ENCODE data around the gene IL1R2. TPM values are rescaled to one million over a fixed set of nuclear protein-coding genes. Genes with fewer than 3 reads are reported as not detected.
A peak's percentile ranks its signal among the peaks of the same experiment; 100 is the strongest.

Gene IL1R2
- total and polyA plus RNA-seq, 2 of the 13 experiments (the other 11 are each of a cell fraction or from before 2014, with no cell fraction given): 3.6 to 7.3 TPM

DNA sequence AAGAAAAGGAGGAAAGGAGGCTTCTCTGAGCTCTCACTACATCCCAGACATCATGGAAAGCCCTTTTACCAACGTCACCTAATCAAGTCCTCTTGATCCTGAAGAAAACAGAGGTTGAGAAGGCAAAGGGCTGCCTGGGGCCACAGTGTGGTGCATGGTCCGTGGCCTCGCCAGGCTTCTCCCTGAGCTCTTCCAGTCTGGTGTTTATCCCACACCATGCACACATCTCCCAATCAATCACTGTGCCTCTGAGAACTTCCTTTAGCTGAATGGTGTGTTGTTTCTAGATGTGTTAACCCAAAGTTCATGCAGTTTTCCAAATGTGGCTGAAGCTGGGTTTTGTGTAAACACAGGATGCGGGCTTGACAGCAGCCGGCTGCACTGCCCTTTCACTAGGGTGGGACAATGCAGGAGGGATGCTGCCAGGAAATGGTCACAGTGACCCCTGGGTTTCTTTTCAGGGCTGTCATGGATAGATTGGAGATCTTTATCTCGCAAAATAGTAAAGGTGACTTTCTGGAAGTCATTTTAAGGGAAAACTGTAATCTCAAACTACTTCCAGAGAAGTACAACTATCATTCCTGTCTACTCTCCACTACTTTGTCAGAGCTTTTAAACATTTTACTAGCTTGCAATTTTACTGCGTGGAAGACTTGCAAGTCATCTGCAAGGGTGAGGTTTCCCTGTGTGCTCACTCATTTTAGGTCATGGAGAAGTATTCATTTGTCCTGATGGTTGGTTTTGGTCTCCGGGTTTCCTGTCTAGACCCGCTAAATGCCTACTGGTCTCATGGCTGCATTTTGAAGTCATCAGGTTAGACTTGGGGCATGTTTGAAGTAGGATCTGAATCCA, 54.6 kb downstream of the IL1R2 start (continued):
- no peak for TF ChIP-seq HNRNPUL1 (IDR thresholded peaks at IDR 0.05; ENCODE audit: low read depth, low read length)
- no peak for TF ChIP-seq ZFP82 (CRISPR knock-in tag; IDR thresholded peaks at IDR 0.05; ENCODE audit: borderline replicate concordance)
- peak; percentile 98 for TF ChIP-seq HOXA5 (CRISPR knock-in tag; IDR thresholded peaks at IDR 0.05)
- no peak for TF ChIP-seq ZNF781 (CRISPR knock-in tag; IDR thresholded peaks at IDR 0.05; ENCODE audit: borderline replicate concordance, not compliant biosample characterization)
- TF ChIP-seq, protein P1, sequence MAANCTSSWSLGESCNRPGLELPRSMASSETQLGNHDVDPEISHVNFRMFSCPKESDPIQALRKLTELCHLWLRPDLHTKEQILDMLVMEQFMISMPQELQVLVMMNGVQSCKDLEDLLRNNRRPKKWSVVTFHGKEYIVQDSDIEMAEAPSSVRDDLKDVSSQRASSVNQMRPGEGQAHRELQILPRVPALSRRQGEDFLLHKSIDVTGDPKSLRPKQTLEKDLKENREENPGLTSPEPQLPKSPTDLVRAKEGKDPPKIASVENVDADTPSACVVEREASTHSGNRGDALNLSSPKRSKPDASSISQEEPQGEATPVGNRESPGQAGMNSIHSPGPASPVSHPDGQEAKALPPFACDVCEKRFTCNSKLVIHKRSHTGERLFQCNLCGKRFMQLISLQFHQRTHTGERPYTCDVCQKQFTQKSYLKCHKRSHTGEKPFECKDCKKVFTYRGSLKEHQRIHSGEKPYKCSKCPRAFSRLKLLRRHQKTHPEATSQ (CRISPR knock-in tag; IDR thresholded peaks at IDR 0.05; ENCODE audit: borderline replicate concordance): peak; percentile 81; the same call in 1 of the 2 replicates
- TF ChIP-seq NR1H2 (CRISPR knock-in tag; IDR thresholded peaks at IDR 0.05; ENCODE audit: borderline replicate concordance, low read depth): no peak
- TF ChIP-seq, protein P2, sequence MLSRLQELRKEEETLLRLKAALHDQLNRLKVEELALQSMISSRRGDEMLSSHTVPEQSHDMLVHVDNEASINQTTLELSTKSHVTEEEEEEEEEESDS (CRISPR knock-in tag; IDR thresholded peaks at IDR 0.05; ENCODE audit: borderline replicate concordance): peak; percentile 33; the same call in 1 of the 2 replicates
- TF ChIP-seq NFKB2 (CRISPR knock-in tag; IDR thresholded peaks at IDR 0.05; ENCODE audit: borderline replicate concordance): peak; percentile 89; the same call in 1 of the 2 replicates
- TF ChIP-seq, protein P3, sequence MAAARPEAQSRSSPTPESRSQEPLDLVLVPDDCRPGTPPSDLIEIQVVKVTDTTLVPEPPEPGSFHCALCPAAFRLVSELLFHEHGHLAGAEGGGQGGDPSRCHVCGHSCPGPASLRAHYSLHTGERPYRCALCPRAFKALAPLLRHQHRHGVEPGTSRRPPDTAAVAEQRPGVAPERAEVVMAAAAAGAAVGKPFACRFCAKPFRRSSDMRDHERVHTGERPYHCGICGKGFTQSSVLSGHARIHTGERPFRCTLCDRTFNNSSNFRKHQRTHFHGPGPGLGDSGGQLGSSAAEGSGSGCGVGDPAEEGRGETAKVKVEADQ (CRISPR knock-in tag; IDR thresholded peaks at IDR 0.05; ENCODE audit: borderline replicate concordance): peak; percentile 83
- TF ChIP-seq ZNF652 (CRISPR knock-in tag; IDR thresholded peaks at IDR 0.05; ENCODE audit: borderline replicate concordance, low read depth): peak; percentile 84
- TF ChIP-seq, protein P4, sequence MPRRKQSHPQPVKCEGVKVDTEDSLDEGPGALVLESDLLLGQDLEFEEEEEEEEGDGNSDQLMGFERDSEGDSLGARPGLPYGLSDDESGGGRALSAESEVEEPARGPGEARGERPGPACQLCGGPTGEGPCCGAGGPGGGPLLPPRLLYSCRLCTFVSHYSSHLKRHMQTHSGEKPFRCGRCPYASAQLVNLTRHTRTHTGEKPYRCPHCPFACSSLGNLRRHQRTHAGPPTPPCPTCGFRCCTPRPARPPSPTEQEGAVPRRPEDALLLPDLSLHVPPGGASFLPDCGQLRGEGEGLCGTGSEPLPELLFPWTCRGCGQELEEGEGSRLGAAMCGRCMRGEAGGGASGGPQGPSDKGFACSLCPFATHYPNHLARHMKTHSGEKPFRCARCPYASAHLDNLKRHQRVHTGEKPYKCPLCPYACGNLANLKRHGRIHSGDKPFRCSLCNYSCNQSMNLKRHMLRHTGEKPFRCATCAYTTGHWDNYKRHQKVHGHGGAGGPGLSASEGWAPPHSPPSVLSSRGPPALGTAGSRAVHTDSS (CRISPR knock-in tag; conservative IDR thresholded peaks at IDR 0.05): no peak
- TF ChIP-seq SMAD1 (CRISPR knock-in tag; IDR thresholded peaks at IDR 0.05; ENCODE audit: borderline replicate concordance, low read depth): peak; percentile 65
- no peak for TF ChIP-seq TRIM24 (CRISPR knock-in tag; IDR thresholded peaks at IDR 0.05)
- TF ChIP-seq, protein P5, sequence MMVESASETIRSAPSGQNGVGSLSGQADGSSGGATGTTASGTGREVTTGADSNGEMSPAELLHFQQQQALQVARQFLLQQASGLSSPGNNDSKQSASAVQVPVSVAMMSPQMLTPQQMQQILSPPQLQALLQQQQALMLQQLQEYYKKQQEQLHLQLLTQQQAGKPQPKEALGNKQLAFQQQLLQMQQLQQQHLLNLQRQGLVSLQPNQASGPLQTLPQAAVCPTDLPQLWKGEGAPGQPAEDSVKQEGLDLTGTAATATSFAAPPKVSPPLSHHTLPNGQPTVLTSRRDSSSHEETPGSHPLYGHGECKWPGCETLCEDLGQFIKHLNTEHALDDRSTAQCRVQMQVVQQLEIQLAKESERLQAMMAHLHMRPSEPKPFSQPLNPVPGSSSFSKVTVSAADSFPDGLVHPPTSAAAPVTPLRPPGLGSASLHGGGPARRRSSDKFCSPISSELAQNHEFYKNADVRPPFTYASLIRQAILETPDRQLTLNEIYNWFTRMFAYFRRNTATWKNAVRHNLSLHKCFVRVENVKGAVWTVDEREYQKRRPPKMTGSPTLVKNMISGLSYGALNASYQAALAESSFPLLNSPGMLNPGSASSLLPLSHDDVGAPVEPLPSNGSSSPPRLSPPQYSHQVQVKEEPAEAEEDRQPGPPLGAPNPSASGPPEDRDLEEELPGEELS (CRISPR knock-in tag; IDR thresholded peaks at IDR 0.05): peak; percentile 99
- TF ChIP-seq, protein P6, sequence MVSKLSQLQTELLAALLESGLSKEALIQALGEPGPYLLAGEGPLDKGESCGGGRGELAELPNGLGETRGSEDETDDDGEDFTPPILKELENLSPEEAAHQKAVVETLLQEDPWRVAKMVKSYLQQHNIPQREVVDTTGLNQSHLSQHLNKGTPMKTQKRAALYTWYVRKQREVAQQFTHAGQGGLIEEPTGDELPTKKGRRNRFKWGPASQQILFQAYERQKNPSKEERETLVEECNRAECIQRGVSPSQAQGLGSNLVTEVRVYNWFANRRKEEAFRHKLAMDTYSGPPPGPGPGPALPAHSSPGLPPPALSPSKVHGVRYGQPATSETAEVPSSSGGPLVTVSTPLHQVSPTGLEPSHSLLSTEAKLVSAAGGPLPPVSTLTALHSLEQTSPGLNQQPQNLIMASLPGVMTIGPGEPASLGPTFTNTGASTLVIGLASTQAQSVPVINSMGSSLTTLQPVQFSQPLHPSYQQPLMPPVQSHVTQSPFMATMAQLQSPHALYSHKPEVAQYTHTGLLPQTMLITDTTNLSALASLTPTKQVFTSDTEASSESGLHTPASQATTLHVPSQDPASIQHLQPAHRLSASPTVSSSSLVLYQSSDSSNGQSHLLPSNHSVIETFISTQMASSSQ (IDR thresholded peaks at IDR 0.05; ENCODE audit: low read depth): peak; percentile 76
- TF ChIP-seq, protein P6 (CRISPR knock-in tag; IDR thresholded peaks at IDR 0.05; ENCODE audit: borderline replicate concordance): peak; percentile 97
